NCI-H1092 treated with DMSO at 0.1 percent for 48 hours (cell line): Measurements from ENCODE around the gene MAP1LC3B.
"Not testable (repeated sequence)": the region's sequence is repeated elsewhere in the genome, so short reads cannot be mapped to it uniquely, and the experiment has no call there.

ENCODE experiments used
- DNase-seq: peaks from one replicate; lab custom pipeline; 2025; lab: John Stamatoyannopoulos, UW

MAP1LC3B gene

GRCh38 chr16:87360862-87361610 lies 31.1 kb upstream of the MAP1LC3B start:
- DNase-seq, result no peak

- DNase-seq, result no peak
Observed at GRCh38 chr16:87361916-87362619, 30.1 kb upstream of the MAP1LC3B start.

- DNase-seq, result not testable (repeated sequence)
Observed at GRCh38 chr16:87362828-87363559, 29.1 kb upstream of the MAP1LC3B start.

GRCh38 chr16:87363771-87364455 lies 28.2 kb upstream of the MAP1LC3B start:
- peak; percentile 43 for DNase-seq

GRCh38 chr16:87365021-87365713 lies 27.0 kb upstream of the MAP1LC3B start:
- DNase-seq, result no peak

GRCh38 chr16:87366288-87366687 lies 25.8 kb upstream of the MAP1LC3B start:
- DNase-seq, result no peak

GRCh38 chr16:87366930-87367329 lies 25.2 kb upstream of the MAP1LC3B start:
- DNase-seq, result no peak

GRCh38 chr16:87367529-87367928 lies 24.6 kb upstream of the MAP1LC3B start:
- DNase-seq, result no peak

- no peak for DNase-seq
Observed at GRCh38 chr16:87368029-87368770, 23.9 kb upstream of the MAP1LC3B start.

GRCh38 chr16:87369117-87369765 lies 22.9 kb upstream of the MAP1LC3B start:
- no peak for DNase-seq

- DNase-seq, result no peak
Observed at GRCh38 chr16:87369796-87370719, 22.1 kb upstream of the MAP1LC3B start.

GRCh38 chr16:87371261-87371866 lies 20.8 kb upstream of the MAP1LC3B start:
- no peak for DNase-seq

GRCh38 chr16:87372305-87372704 lies 19.8 kb upstream of the MAP1LC3B start:
- no peak for DNase-seq

GRCh38 chr16:87374313-87374712 lies 17.8 kb upstream of the MAP1LC3B start:
- no peak for DNase-seq

- no peak for DNase-seq
Observed at GRCh38 chr16:87375426-87376135, 16.6 kb upstream of the MAP1LC3B start.

- DNase-seq, result no peak
Observed at GRCh38 chr16:87376660-87377059, 15.5 kb upstream of the MAP1LC3B start.

GRCh38 chr16:87379312-87379752 lies 12.8 kb upstream of the MAP1LC3B start:
- DNase-seq, result not testable (repeated sequence)

GRCh38 chr16:87380403-87380802 lies 11.7 kb upstream of the MAP1LC3B start:
- no peak for DNase-seq
